HG03460 (cell line): Measurements from ENCODE around the gene COMTD1.

Experiments used
- ATAC-seq: cut with Tn5 transposase; IDR thresholded peaks from one replicate; pipeline ENCODE4 v1.9.1; 2021; ENCODE audit not compliant: unreplicated experiment

Gene COMTD1

GRCh38 chr10:75245354-75246250 lies 9.8 kb upstream of the COMTD1 start:
- no peak for ATAC-seq

GRCh38 chr10:75244487-75245353 lies 9.0 kb upstream of the COMTD1 start:
- no peak for ATAC-seq

GRCh38 chr10:75243426-75243825 lies 7.7 kb upstream of the COMTD1 start:
- no peak for ATAC-seq

GRCh38 chr10:75240329-75241076 lies 4.7 kb upstream of the COMTD1 start:
- ATAC-seq, result no peak

- no peak for ATAC-seq
Measured at GRCh38 chr10:75239096-75239790, 3.5 kb upstream of the COMTD1 start.

- ATAC-seq, result no peak
Measured at GRCh38 chr10:75238182-75239095, 2.7 kb upstream of the COMTD1 start.

GRCh38 chr10:75236178-75236825 lies 545 bp upstream of the COMTD1 start:
- ATAC-seq, result no peak

- ATAC-seq, result peak; percentile 4
Measured at GRCh38 chr10:75234683-75235374, 928 bp downstream of the COMTD1 start.

- ATAC-seq, result peak; percentile 48
Measured at GRCh38 chr10:75234017-75234682, 1.6 kb downstream of the COMTD1 start.

- no peak for ATAC-seq
Measured at GRCh38 chr10:75233444-75234016, 2.2 kb downstream of the COMTD1 start.

- ATAC-seq, result no peak
Measured at GRCh38 chr10:75231672-75232581, 3.8 kb downstream of the COMTD1 start.

- no peak for ATAC-seq
Measured at GRCh38 chr10:75230600-75231038, 5.1 kb downstream of the COMTD1 start.

- ATAC-seq, result no peak
Measured at GRCh38 chr10:75229971-75230370, 5.8 kb downstream of the COMTD1 start.

- no peak for ATAC-seq
Measured at GRCh38 chr10:75228834-75229233, 6.9 kb downstream of the COMTD1 start.

GRCh38 chr10:75228278-75228677 lies 7.5 kb downstream of the COMTD1 start:
- no peak for ATAC-seq

GRCh38 chr10:75226656-75227055 lies 9.1 kb downstream of the COMTD1 start:
- no peak for ATAC-seq
